Astrocyte (in vitro differentiated cells and primary cell): Measurements from ENCODE around the gene NCSTN. TPM values are rescaled to one million over a fixed set of nuclear protein-coding genes. Genes with fewer than 3 reads are reported as not detected.

Experiments
- DNase-seq: peaks from one replicate; pipeline ENCODE4 v3.0.0-alpha.2; 2010; ENCODE audit warnings: low read depth
- FAIRE-seq: peaks from 2 replicates; lab custom pipeline; 2011; peaks lifted over from hg19 to GRCh38; lab: Jason Lieb, UNC
- H2AFZ ChIP-seq: 2 replicates; pipeline ENCODE4 v1.6.0; 2012; ENCODE audit warnings: low read depth, low read length, inconsistent platforms
- H3K27ac ChIP-seq: 2 replicates; pipeline ENCODE4 v1.5.1; 2011; ENCODE audit warnings: low read depth, low read length, inconsistent platforms
- H3K27me3 ChIP-seq: 2 replicates; pipeline ENCODE4 v1.6.0; 2011; ENCODE audit warnings: low read length, inconsistent platforms; ENCODE audit not compliant: insufficient read depth
- H3K36me3 ChIP-seq: 2 replicates; pipeline ENCODE4 v1.5.1; 2011; ENCODE audit warnings: low read length, inconsistent platforms; ENCODE audit not compliant: insufficient read depth
- H3K4me1 ChIP-seq: 2 replicates; pipeline ENCODE4 v1.5.1; 2011; ENCODE audit warnings: low read length, inconsistent platforms; ENCODE audit not compliant: insufficient read depth
- H3K4me2 ChIP-seq: 2 replicates; pipeline ENCODE4 v1.6.0; 2012; ENCODE audit warnings: low read length, inconsistent platforms
- H3K4me3 ChIP-seq: 2 replicates; pipeline ENCODE4 v1.5.1; 2011; ENCODE audit warnings: low read depth, mild to moderate bottlenecking, low read length, inconsistent platforms; ENCODE audit not compliant: insufficient read depth
- H3K79me2 ChIP-seq: 2 replicates; pipeline ENCODE4 v1.6.0; 2012; ENCODE audit warnings: mild to moderate bottlenecking, low read length, inconsistent platforms; ENCODE audit not compliant: insufficient read depth
- H3K9ac ChIP-seq: 2 replicates; pipeline ENCODE4 v1.6.0; 2012; ENCODE audit warnings: mild to moderate bottlenecking, low read length, inconsistent platforms
- H3K9me3 ChIP-seq: 2 replicates; pipeline ENCODE4 v1.5.1; 2012; ENCODE audit warnings: low read depth, mild to moderate bottlenecking, low read length, inconsistent platforms; ENCODE audit not compliant: insufficient read depth
- H4K20me1 ChIP-seq: 2 replicates; pipeline ENCODE4 v1.6.0; 2012; ENCODE audit warnings: low read length, inconsistent platforms; ENCODE audit not compliant: insufficient read depth
- H3K27ac Mint-ChIP-seq: one replicate; pipeline ENCODE4 v1.8.0; 2021; ENCODE audit warnings: mild to moderate bottlenecking, mixed read lengths; ENCODE audit not compliant: unreplicated experiment
- H3K27me3 Mint-ChIP-seq: one replicate; pipeline ENCODE4 v1.8.0; 2021; ENCODE audit warnings: low read depth, mixed read lengths; ENCODE audit not compliant: unreplicated experiment
- H3K36me3 Mint-ChIP-seq: one replicate; pipeline ENCODE4 v1.8.0; 2021; ENCODE audit warnings: low read depth, mixed read lengths; ENCODE audit not compliant: unreplicated experiment
- H3K4me1 Mint-ChIP-seq: one replicate; pipeline ENCODE4 v1.8.0; 2021; ENCODE audit warnings: low read depth, mixed read lengths; ENCODE audit not compliant: unreplicated experiment
- H3K4me3 Mint-ChIP-seq: one replicate; pipeline ENCODE4 v1.8.0; 2021; ENCODE audit warnings: mild to moderate bottlenecking, moderate library complexity, mixed read lengths; ENCODE audit not compliant: unreplicated experiment
- H3K9me3 Mint-ChIP-seq: one replicate; pipeline ENCODE4 v1.8.0; 2021; ENCODE audit warnings: mild to moderate bottlenecking, mixed read lengths; ENCODE audit not compliant: unreplicated experiment
- CTCF ChIP-seq: IDR thresholded peaks from 2 replicates; pipeline ENCODE4 v1.5.1; 2011; ENCODE audit warnings: low read depth, mild to moderate bottlenecking, inconsistent platforms, low read length, moderate library complexity; ENCODE audit not compliant: insufficient read depth
- EZH2 ChIP-seq: IDR thresholded peaks from 2 replicates; pipeline ENCODE4 v1.6.1; 2012; ENCODE audit warnings: mild to moderate bottlenecking, low read length, inconsistent platforms; ENCODE audit not compliant: insufficient read depth
- total RNA-seq: library from RNA; stranded (reverse); gene quantifications from 2 replicates; pipeline ENCODE4 v1.2.1, GENCODE V29; 2021

The NCSTN gene
- total RNA-seq, 1 donor from 2014 or later = 171 TPM

- Histone ChIP-seq H2AFZ (no peak overlapping the region), H3K27me3 (no peaks in the 10 kb centered on the region), H3K9ac (no peak overlapping the region), H3K4me2 (no peak overlapping the region), H3K36me3 (no peaks in the 10 kb centered on the region), H3K79me2 (no peaks in the 10 kb centered on the region), H4K20me1 (no peaks in the 10 kb centered on the region), H3K4me3 (no peak overlapping the region), H3K27ac (no peak overlapping the region), H3K4me1 (peaks cover 19% of the 10 kb centered on the region), H3K9me3 (no peaks in the 10 kb centered on the region)
- H3K36me3 Mint-ChIP-seq = no peaks in the 10 kb centered on the region
- FAIRE-seq (no peak), DNase-seq (no peak)
- H3K4me1 Mint-ChIP-seq = peaks cover 35% of the 10 kb centered on the region
- H3K27me3 Mint-ChIP-seq = no peaks in the 10 kb centered on the region
- TF ChIP-seq EZH2 = no peak
- TF ChIP-seq CTCF = no peak
- no peaks in the 10 kb centered on the region for H3K9me3 Mint-ChIP-seq
- no peak overlapping the region for H3K4me3 Mint-ChIP-seq
- H3K27ac Mint-ChIP-seq = no peak overlapping the region
Measured at GRCh38 chr1:160373696-160374095, 30.5 kb downstream of the NCSTN start.

- H3K27ac ChIP-seq = no peak overlapping the region
- no peak for DNase-seq
- no peak overlapping the region for H3K4me2 ChIP-seq
- Mint-ChIP-seq H3K4me1 (peaks cover 35% of the 10 kb centered on the region), H3K27ac (no peak overlapping the region), H3K9me3 (no peaks in the 10 kb centered on the region), H3K4me3 (no peak overlapping the region), H3K27me3 (peaks cover 3% of the 10 kb centered on the region), H3K36me3 (no peaks in the 10 kb centered on the region)
- H3K36me3 ChIP-seq = no peaks in the 10 kb centered on the region
- no peaks in the 10 kb centered on the region for H4K20me1 ChIP-seq
- H2AFZ ChIP-seq = no peak overlapping the region
- no peak for FAIRE-seq
- no peaks in the 10 kb centered on the region for H3K27me3 ChIP-seq
- TF ChIP-seq CTCF (no peak), EZH2 (no peak)
- H3K4me3 ChIP-seq = no peak overlapping the region
- no peaks in the 10 kb centered on the region for H3K79me2 ChIP-seq
- H3K9me3 ChIP-seq = no peaks in the 10 kb centered on the region
- H3K4me1 ChIP-seq = peaks cover 19% of the 10 kb centered on the region
- H3K9ac ChIP-seq = no peak overlapping the region
Measured at GRCh38 chr1:160374306-160375110, 31.3 kb downstream of the NCSTN start.

- Mint-ChIP-seq H3K4me1 (peaks cover 35% of the 10 kb centered on the region), H3K27me3 (peaks cover 6% of the 10 kb centered on the region), H3K4me3 (no peak overlapping the region), H3K27ac (peak overlapping the region; percentile 64), H3K36me3 (no peaks in the 10 kb centered on the region), H3K9me3 (no peaks in the 10 kb centered on the region)
- FAIRE-seq (no peak), DNase-seq (peak; percentile 32)
- H3K27me3 ChIP-seq = no peaks in the 10 kb centered on the region
- peak overlapping the region; percentile 37 for H3K4me2 ChIP-seq
- no peaks in the 10 kb centered on the region for H3K36me3 ChIP-seq
- H3K9me3 ChIP-seq = no peaks in the 10 kb centered on the region
- peaks cover 19% of the 10 kb centered on the region for H3K4me1 ChIP-seq
- no peaks in the 10 kb centered on the region for H4K20me1 ChIP-seq
- H3K79me2 ChIP-seq = no peaks in the 10 kb centered on the region
- no peak overlapping the region for H3K9ac ChIP-seq
- no peak overlapping the region for H3K27ac ChIP-seq
- peak overlapping the region; percentile 46 for H2AFZ ChIP-seq
- no peak overlapping the region for H3K4me3 ChIP-seq
- no peak for TF ChIP-seq EZH2
- no peak for TF ChIP-seq CTCF
Measured at GRCh38 chr1:160375788-160376524, 32.8 kb downstream of the NCSTN start.
